GM12891 (cell line): Measurements from ENCODE around the gene UGCG.

Experiments used
- POLR2A ChIP-seq: IDR thresholded peaks from 2 replicates; pipeline ENCODE4 v1.6.1; 2011; ENCODE audit warnings: low read depth, low read length, control low read depth
- POLR2AphosphoS5 ChIP-seq: IDR thresholded peaks from 2 replicates; pipeline ENCODE4 v1.6.1; 2011; ENCODE audit warnings: low read depth, low read length, control low read depth
- TAF1 ChIP-seq: IDR thresholded peaks from 2 replicates; pipeline ENCODE4 v1.6.1; 2011; ENCODE audit warnings: low read depth, low read length, control low read depth

DNA sequence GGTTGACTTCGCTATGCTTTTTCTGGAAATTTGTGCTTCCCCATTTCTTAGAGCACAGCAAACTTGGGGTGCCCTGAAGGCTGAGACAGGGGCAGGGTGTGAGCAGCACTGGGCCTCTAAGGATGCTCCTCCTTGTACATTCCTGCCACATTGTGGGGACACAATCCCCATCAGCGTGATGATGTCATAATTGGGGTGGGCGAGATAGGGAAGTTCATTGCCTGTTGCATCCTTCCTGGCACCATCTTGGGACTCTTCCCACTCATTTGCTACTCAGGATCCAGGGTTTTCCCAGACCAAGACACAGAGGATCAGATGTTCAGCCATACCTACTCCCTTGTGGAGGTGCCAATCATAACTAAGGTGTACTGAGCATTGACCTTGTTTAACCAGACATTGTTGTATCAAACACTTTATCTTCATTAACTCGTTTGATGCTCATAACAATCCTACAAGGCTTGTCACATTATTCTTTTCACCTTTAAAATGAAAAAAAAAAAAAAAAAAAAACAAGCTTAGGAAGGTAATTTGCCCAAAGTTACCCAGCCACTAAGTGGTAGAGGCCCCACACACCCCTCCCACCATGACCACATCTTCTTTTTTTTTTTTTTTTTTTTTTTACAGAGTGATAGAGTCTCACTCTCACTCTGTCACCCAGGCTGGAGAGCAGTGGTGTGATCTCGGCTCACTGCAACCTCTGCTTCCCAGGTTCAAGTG, 87.6 kb downstream of the UGCG start:
- no peak for TF ChIP-seq POLR2A
- TF ChIP-seq POLR2AphosphoS5 = no peak
- TF ChIP-seq TAF1 = no peak
